MM.1S (cell line): ENCODE measurements around the gene TAGLN2.

ENCODE experiments used
- CTCF ChIP-seq: fragments of 300-600 bp; sonication (generic); IDR thresholded peaks from 2 replicates; pipeline ENCODE4 v1.5.1; 2016; ENCODE audit warnings: antibody characterized with exemption, low read length, mixed read lengths
- EZH2 ChIP-seq: fragments of 300-600 bp; sonication (generic); optimal IDR thresholded peaks from 2 replicates; pipeline ENCODE3; 2017; ENCODE audit warnings: low read depth, mild to moderate bottlenecking, antibody characterized with exemption, low read length, mixed read lengths

GRCh38 chr1:159965263-159965662 is 40.0 kb upstream of the TAGLN2 start:
- TF ChIP-seq CTCF (no peak), EZH2 (no peak)
